GM19240 (cell line): Measurements from ENCODE around the gene SYTL3.
"Not testable (repeated sequence)": the region's sequence is repeated elsewhere in the genome, so short reads cannot be mapped to it uniquely, and the experiment has no call there.

ENCODE experiments used
- DNase-seq: peaks from one replicate; pipeline ENCODE4 v3.0.0; 2011; ENCODE audit warnings: low spot score; ENCODE audit not compliant: insufficient read length

SYTL3 gene

GRCh38 chr6:158622545-158623190 is 27.2 kb upstream of the SYTL3 start:
- DNase-seq, result no peak

- no peak for DNase-seq
Measured at GRCh38 chr6:158624684-158625682, 24.9 kb upstream of the SYTL3 start.

- no peak for DNase-seq
Measured at GRCh38 chr6:158625881-158626305, 24.0 kb upstream of the SYTL3 start.

- no peak for DNase-seq
Measured at GRCh38 chr6:158626360-158627167, 23.3 kb upstream of the SYTL3 start.

- no peak for DNase-seq
Measured at GRCh38 chr6:158627168-158627939, 22.5 kb upstream of the SYTL3 start.

- DNase-seq, result no peak
Measured at GRCh38 chr6:158627940-158628211, 22.0 kb upstream of the SYTL3 start.

GRCh38 chr6:158628542-158628941 is 21.3 kb upstream of the SYTL3 start:
- no peak for DNase-seq

- no peak for DNase-seq
Measured at GRCh38 chr6:158629367-158630221, 20.3 kb upstream of the SYTL3 start.

GRCh38 chr6:158630938-158631616 is 18.8 kb upstream of the SYTL3 start:
- DNase-seq, result no peak

GRCh38 chr6:158631678-158632537 is 17.9 kb upstream of the SYTL3 start:
- DNase-seq, result no peak

- not testable (repeated sequence) for DNase-seq
Measured at GRCh38 chr6:158632538-158633119, 17.2 kb upstream of the SYTL3 start.

- DNase-seq, result no peak
Measured at GRCh38 chr6:158633127-158633526, 16.7 kb upstream of the SYTL3 start.

GRCh38 chr6:158634695-158635426 is 15.0 kb upstream of the SYTL3 start:
- DNase-seq, result no peak

GRCh38 chr6:158635427-158636073 is 14.3 kb upstream of the SYTL3 start:
- DNase-seq, result no peak

- DNase-seq, result no peak
Measured at GRCh38 chr6:158636778-158637177, 13.1 kb upstream of the SYTL3 start.

GRCh38 chr6:158638324-158638854 is 11.5 kb upstream of the SYTL3 start:
- no peak for DNase-seq

GRCh38 chr6:158639056-158639455 is 10.8 kb upstream of the SYTL3 start:
- no peak for DNase-seq
